Measurements from ENCODE around the gene GALNT17. TPM values are rescaled to one million over a fixed set of nuclear protein-coding genes. Genes with fewer than 3 reads are reported as not detected.

GALNT17 gene
- total RNA-seq, 1 experiment from 2014 or later: not detected

DNA sequence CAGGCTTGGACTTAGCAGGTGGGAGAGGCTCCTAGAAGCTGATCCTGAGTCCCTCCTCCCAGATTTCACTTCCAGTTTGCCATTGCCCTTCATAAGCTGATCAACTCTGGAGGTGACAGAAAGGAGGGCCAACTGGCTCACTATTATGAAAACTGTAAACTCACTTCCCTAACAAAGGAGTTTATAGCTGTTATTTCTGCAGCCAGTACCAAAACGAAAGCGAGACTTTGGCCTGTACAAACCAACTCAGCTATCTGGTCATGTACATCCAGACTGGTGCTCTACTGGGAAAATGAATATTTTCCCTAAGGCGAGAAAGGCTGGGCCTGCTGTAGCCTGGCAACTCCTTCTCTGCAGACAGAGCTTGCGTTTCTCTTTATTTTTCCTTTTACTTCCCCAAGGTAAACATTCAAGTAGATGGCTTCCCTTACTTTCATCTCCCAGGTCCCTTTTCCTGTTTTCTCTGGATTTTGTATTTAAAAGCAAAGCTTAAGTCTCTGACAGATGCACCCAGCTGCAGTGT is 54.7 kb downstream of the GALNT17 start:
- no peak for ATAC-seq
- BruUV-seq (replicated peaks): no TSS peak
- ChIA-PET CTCF (no interaction called here), POLR2A (no interaction called here)
- Histone ChIP-seq H3K4me1 (ENCODE audit: control insufficient read depth, insufficient read depth, low read length) (no peaks in the 10 kb centered on the region), H3K9me3 (ENCODE audit: control insufficient read depth, insufficient read depth, low read depth, low read length) (no peaks in the 10 kb centered on the region), H3K4me3 (ENCODE audit: low read depth in 2 of 2, low read length in 2 of 2) (no peak overlapping the region), H3K27ac (ENCODE audit: low read length) (no peak overlapping the region), H3K27me3 (ENCODE audit: control insufficient read depth, insufficient read depth, low read length) (no peaks in the 10 kb centered on the region), H3K36me3 (ENCODE audit: control insufficient read depth, insufficient read depth, low read length) (no peaks in the 10 kb centered on the region)
- TF ChIP-seq POLR2AphosphoS5 (IDR thresholded peaks at IDR 0.05; ENCODE audit: low read depth, low read length) (no peak), SIN3A (IDR thresholded peaks at IDR 0.05; ENCODE audit: borderline replicate concordance, insufficient read depth, low read depth, low read length) (no peak), TCF7L2 (IDR thresholded peaks at IDR 0.05; ENCODE audit: low read depth, low read length) (no peak)
- TF ChIP-seq, protein P1, sequence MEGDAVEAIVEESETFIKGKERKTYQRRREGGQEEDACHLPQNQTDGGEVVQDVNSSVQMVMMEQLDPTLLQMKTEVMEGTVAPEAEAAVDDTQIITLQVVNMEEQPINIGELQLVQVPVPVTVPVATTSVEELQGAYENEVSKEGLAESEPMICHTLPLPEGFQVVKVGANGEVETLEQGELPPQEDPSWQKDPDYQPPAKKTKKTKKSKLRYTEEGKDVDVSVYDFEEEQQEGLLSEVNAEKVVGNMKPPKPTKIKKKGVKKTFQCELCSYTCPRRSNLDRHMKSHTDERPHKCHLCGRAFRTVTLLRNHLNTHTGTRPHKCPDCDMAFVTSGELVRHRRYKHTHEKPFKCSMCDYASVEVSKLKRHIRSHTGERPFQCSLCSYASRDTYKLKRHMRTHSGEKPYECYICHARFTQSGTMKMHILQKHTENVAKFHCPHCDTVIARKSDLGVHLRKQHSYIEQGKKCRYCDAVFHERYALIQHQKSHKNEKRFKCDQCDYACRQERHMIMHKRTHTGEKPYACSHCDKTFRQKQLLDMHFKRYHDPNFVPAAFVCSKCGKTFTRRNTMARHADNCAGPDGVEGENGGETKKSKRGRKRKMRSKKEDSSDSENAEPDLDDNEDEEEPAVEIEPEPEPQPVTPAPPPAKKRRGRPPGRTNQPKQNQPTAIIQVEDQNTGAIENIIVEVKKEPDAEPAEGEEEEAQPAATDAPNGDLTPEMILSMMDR (IDR thresholded peaks at IDR 0.05): no peak
- TF ChIP-seq, protein P2, sequence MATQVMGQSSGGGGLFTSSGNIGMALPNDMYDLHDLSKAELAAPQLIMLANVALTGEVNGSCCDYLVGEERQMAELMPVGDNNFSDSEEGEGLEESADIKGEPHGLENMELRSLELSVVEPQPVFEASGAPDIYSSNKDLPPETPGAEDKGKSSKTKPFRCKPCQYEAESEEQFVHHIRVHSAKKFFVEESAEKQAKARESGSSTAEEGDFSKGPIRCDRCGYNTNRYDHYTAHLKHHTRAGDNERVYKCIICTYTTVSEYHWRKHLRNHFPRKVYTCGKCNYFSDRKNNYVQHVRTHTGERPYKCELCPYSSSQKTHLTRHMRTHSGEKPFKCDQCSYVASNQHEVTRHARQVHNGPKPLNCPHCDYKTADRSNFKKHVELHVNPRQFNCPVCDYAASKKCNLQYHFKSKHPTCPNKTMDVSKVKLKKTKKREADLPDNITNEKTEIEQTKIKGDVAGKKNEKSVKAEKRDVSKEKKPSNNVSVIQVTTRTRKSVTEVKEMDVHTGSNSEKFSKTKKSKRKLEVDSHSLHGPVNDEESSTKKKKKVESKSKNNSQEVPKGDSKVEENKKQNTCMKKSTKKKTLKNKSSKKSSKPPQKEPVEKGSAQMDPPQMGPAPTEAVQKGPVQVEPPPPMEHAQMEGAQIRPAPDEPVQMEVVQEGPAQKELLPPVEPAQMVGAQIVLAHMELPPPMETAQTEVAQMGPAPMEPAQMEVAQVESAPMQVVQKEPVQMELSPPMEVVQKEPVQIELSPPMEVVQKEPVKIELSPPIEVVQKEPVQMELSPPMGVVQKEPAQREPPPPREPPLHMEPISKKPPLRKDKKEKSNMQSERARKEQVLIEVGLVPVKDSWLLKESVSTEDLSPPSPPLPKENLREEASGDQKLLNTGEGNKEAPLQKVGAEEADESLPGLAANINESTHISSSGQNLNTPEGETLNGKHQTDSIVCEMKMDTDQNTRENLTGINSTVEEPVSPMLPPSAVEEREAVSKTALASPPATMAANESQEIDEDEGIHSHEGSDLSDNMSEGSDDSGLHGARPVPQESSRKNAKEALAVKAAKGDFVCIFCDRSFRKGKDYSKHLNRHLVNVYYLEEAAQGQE (IDR thresholded peaks at IDR 0.05; ENCODE audit: insufficient read depth in 1 of 2, low read depth in 2 of 2, low read length in 1 of 2): no peak
- in situ Hi-C loops (cut with HindIII; ENCODE audit: low pct_unique_long_range_greater_than_20kb, low sequenced_read_pairs): no loop called here
- intact Hi-C loops (cut with micrococcal nuclease; ENCODE audit: unreplicated experiment): no loop called here
- DNase-seq (ENCODE audit: low read depth, low spot score): no peak

DNA sequence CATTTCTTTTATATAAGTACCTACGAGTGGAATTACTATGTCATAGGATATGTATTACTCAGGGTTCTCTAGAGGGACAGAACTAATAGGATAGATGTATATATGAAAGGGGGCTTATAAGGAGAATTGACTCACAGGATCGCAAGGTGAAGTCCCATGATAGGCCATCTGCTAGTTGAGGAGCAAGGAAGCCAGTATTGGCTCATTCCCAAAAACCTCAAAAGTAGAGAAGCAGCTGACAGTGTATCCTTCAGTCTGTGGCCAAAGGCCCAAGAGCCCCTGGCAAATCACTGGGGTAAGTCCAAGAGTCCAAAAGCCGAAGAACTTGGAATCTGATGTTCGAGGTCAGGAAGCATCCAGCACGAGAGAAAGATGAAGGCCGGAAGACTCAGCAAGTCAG is 59.8 kb downstream of the GALNT17 start:
- Histone ChIP-seq H3K4me3 (ENCODE audit: low read depth in 2 of 2, low read length in 2 of 2) (no peak overlapping the region), H3K4me1 (ENCODE audit: control insufficient read depth, insufficient read depth, low read length) (no peaks in the 10 kb centered on the region), H3K9me3 (ENCODE audit: control insufficient read depth, insufficient read depth, low read depth, low read length) (no peaks in the 10 kb centered on the region), H3K27ac (ENCODE audit: low read length) (no peak overlapping the region), H3K36me3 (ENCODE audit: control insufficient read depth, insufficient read depth, low read length) (no peaks in the 10 kb centered on the region), H3K27me3 (ENCODE audit: control insufficient read depth, insufficient read depth, low read length) (no peaks in the 10 kb centered on the region)
- TF ChIP-seq TCF7L2 (IDR thresholded peaks at IDR 0.05; ENCODE audit: low read depth, low read length) (no peak), POLR2AphosphoS5 (IDR thresholded peaks at IDR 0.05; ENCODE audit: low read depth, low read length) (no peak), SIN3A (IDR thresholded peaks at IDR 0.05; ENCODE audit: borderline replicate concordance, insufficient read depth, low read depth, low read length) (no peak)
- TF ChIP-seq, protein P1 (IDR thresholded peaks at IDR 0.05): no peak
- TF ChIP-seq, protein P2 (IDR thresholded peaks at IDR 0.05; ENCODE audit: insufficient read depth in 1 of 2, low read depth in 2 of 2, low read length in 1 of 2): no peak
- CTCF ChIA-PET: no interaction called here
- DNase-seq (ENCODE audit: low read depth, low spot score) (no peak), ATAC-seq (no peak)
- in situ Hi-C loops (cut with HindIII; ENCODE audit: low pct_unique_long_range_greater_than_20kb, low sequenced_read_pairs): no loop called here
- POLR2A ChIA-PET: no interaction called here
- intact Hi-C loops (cut with micrococcal nuclease; ENCODE audit: unreplicated experiment): no loop called here
- no TSS peak for BruUV-seq (replicated peaks)
